Pulmonary artery endothelial cell (primary cell): ENCODE data around the gene FYN. TPM values are rescaled to one million over a fixed set of nuclear protein-coding genes. Genes with fewer than 3 reads are reported as not detected.

Experiments used
- DNase-seq: peaks from one replicate; pipeline ENCODE4 v3.0.0-alpha.2; 2011; ENCODE audit warnings: low read depth, low spot score
- total RNA-seq: library from RNA; depleted of rRNA; stranded (reverse); fragments of >200 nt; gene quantifications from 2 replicates; pipeline ENCODE4 v1.2.3, GENCODE V29; 2014

FYN gene
- total RNA-seq, 1 donor from 2014 or later = 140 TPM

GRCh38 chr6:111750753-111751673 is 122.2 kb downstream of the FYN start:
- DNase-seq = peak; percentile 87

- no peak for DNase-seq
Observed at GRCh38 chr6:111750153-111750552, 123.1 kb downstream of the FYN start.

GRCh38 chr6:111748231-111748647 is 125.0 kb downstream of the FYN start:
- peak; percentile 81 for DNase-seq

GRCh38 chr6:111747829-111748228 is 125.4 kb downstream of the FYN start:
- no peak for DNase-seq

GRCh38 chr6:111747396-111747795 is 125.9 kb downstream of the FYN start:
- DNase-seq = no peak

- DNase-seq = no peak
Observed at GRCh38 chr6:111746983-111747382, 126.3 kb downstream of the FYN start.

GRCh38 chr6:111745636-111746035 is 127.6 kb downstream of the FYN start:
- no peak for DNase-seq

GRCh38 chr6:111745186-111745585 is 128.1 kb downstream of the FYN start:
- no peak for DNase-seq

- DNase-seq = no peak
Observed at GRCh38 chr6:111743862-111744692, 129.2 kb downstream of the FYN start.

GRCh38 chr6:111743360-111743759 is 129.9 kb downstream of the FYN start:
- DNase-seq = no peak

- DNase-seq = no peak
Observed at GRCh38 chr6:111741177-111741952, 131.9 kb downstream of the FYN start.

- no peak for DNase-seq
Observed at GRCh38 chr6:111740506-111740905, 132.7 kb downstream of the FYN start.

- no peak for DNase-seq
Observed at GRCh38 chr6:111739257-111739696, 134.0 kb downstream of the FYN start.

GRCh38 chr6:111738631-111739030 is 134.6 kb downstream of the FYN start:
- DNase-seq = no peak

GRCh38 chr6:111738156-111738555 is 135.1 kb downstream of the FYN start:
- no peak for DNase-seq

- DNase-seq = no peak
Observed at GRCh38 chr6:111737065-111737521, 136.2 kb downstream of the FYN start.

GRCh38 chr6:111736005-111736608 is 137.1 kb downstream of the FYN start:
- DNase-seq = no peak

GRCh38 chr6:111734068-111735061 is 138.9 kb downstream of the FYN start:
- no peak for DNase-seq

- no peak for DNase-seq
Observed at GRCh38 chr6:111732390-111732789, 140.9 kb downstream of the FYN start.
